Tibial artery (tissue), 4 donors: ENCODE measurements around the gene MUC12.
"Not testable (repeated sequence)": the region's sequence is repeated elsewhere in the genome, so short reads cannot be mapped to it uniquely, and the experiment has no call there.

Experiments used
- DNase-seq, 2 donors: peaks; one replicate each; pipeline ENCODE4 v3.0.0-alpha.2; 2019
- H3K27ac ChIP-seq, 2 donors: fragments of 200-600 bp; sonication (generic) in 1 of 2; 1 replicate in 1 of 2; 2 replicates in 1 of 2; pipeline ENCODE4 v1.5.1; 2018 to 2019; ENCODE audit warnings: mild to moderate bottlenecking in 1 of 2
- H3K27me3 ChIP-seq, 2 donors: fragments of 200-600 bp; sonication (generic) in 1 of 2; one replicate each; pipeline versions ENCODE4 v1.5.1 to v1.6.0; 2016 to 2019
- H3K36me3 ChIP-seq, 3 donors: fragments of 200-600 bp; sonication (generic) in 2 of 3; one replicate each; pipeline ENCODE4 v1.5.1; 2016 to 2019; ENCODE audit warnings: mild to moderate bottlenecking in 2 of 3
- H3K4me1 ChIP-seq, 4 donors: fragments of 200-600 bp; sonication (generic) in 2 of 4; 1 replicate in 3 of 4; 2 replicates in 1 of 4; pipeline ENCODE4 v1.5.1; 2016 to 2019
- H3K4me3 ChIP-seq, 2 donors: fragments of 200-600 bp; sonication (generic) in 1 of 2; 1 replicate in 1 of 2; 2 replicates in 1 of 2; pipeline ENCODE4 v1.5.1; 2018 to 2019; ENCODE audit warnings: mild to moderate bottlenecking in 2 of 2
- H3K9me3 ChIP-seq, 3 donors: fragments of 200-600 bp; sonication (generic) in 1 of 3; one replicate each; pipeline ENCODE4 v1.5.1; 2016 to 2019
- CTCF ChIP-seq, 2 experiments: fragments of 200-600 bp in 1 of 2; fragments of 450-650 bp in 1 of 2; IDR thresholded peaks; one replicate each; pipeline ENCODE4 v1.5.1; 2017 to 2019; ENCODE audit warnings: antibody characterized with exemption in 2 of 2, mild to moderate bottlenecking in 1 of 2, moderate library complexity in 1 of 2
- intact Hi-C: fragments of 100-400 bp; cut with DNase I; formaldehyde crosslinking; loops from one replicate; pipeline ENCODE4 v1.15.0; 2023; ENCODE audit warnings: low total_unique reads

MUC12 gene

GRCh38 chr7:100974021-100974420, 4.7 kb downstream of the MUC12 start:
- Histone ChIP-seq H3K4me3 (no peak overlapping the region), H3K9me3 (peaks cover 0 to 4% (median 0%) of the 10 kb centered on the region in 3 donors), H3K4me1 (no peaks in the 10 kb centered on the region), H3K27me3 (peaks cover 0 to 29% of the 10 kb centered on the region in 2 donors), H3K27ac (no peak overlapping the region), H3K36me3 (no peaks in the 10 kb centered on the region)
- no peak for TF ChIP-seq CTCF (IDR thresholded peaks at IDR 0.05)
- intact Hi-C loops: no loop called here
- no peak for DNase-seq

GRCh38 chr7:100975371-100975821, 6.0 kb downstream of the MUC12 start:
- no peaks in the 10 kb centered on the region for H3K4me1 ChIP-seq
- intact Hi-C loops: no loop called here
- peaks cover 0 to 4% (median 0%) of the 10 kb centered on the region in 3 donors for H3K9me3 ChIP-seq
- peaks cover 0 to 19% of the 10 kb centered on the region in 2 donors for H3K27me3 ChIP-seq
- H3K36me3 ChIP-seq: no peaks in the 10 kb centered on the region
- TF ChIP-seq CTCF (IDR thresholded peaks at IDR 0.05): no peak
- H3K4me3 ChIP-seq: no peak overlapping the region
- no peak overlapping the region for H3K27ac ChIP-seq
- DNase-seq: no peak

- intact Hi-C loops: no loop called here
- Histone ChIP-seq H3K4me3 (no peak overlapping the region), H3K9me3 (peaks cover 0 to 4% (median 0%) of the 10 kb centered on the region in 3 donors), H3K27ac (no peak overlapping the region), H3K4me1 (no peaks in the 10 kb centered on the region), H3K27me3 (no peaks in the 10 kb centered on the region), H3K36me3 (no peaks in the 10 kb centered on the region)
- no peak for TF ChIP-seq CTCF (IDR thresholded peaks at IDR 0.05)
- DNase-seq: no peak
Measured at GRCh38 chr7:100978300-100978699, 8.9 kb downstream of the MUC12 start.

- no peak overlapping the region for H3K4me3 ChIP-seq
- no peak overlapping the region for H3K27ac ChIP-seq
- no peaks in the 10 kb centered on the region for H3K9me3 ChIP-seq
- H3K27me3 ChIP-seq: no peaks in the 10 kb centered on the region
- no peak for TF ChIP-seq CTCF (IDR thresholded peaks at IDR 0.05)
- no peaks in the 10 kb centered on the region for H3K4me1 ChIP-seq
- H3K36me3 ChIP-seq: no peaks in the 10 kb centered on the region
- no peak for DNase-seq
- intact Hi-C loops: no loop called here
Measured at GRCh38 chr7:100983451-100984187, 14.3 kb downstream of the MUC12 start.

- not testable (repeated sequence) for H3K27ac ChIP-seq
Measured at GRCh38 chr7:100984241-100984918, 15.0 kb downstream of the MUC12 start.

GRCh38 chr7:100985033-100985797, 15.8 kb downstream of the MUC12 start:
- H3K27ac ChIP-seq, intact Hi-C loops, H3K4me3 ChIP-seq, DNase-seq, H3K27me3 ChIP-seq, H3K9me3 ChIP-seq, H3K36me3 ChIP-seq, H3K4me1 ChIP-seq: not testable (repeated sequence)

More at GRCh38 chr7:100984241-100984918, 15.0 kb downstream of the MUC12 start:
- intact Hi-C loops, DNase-seq, H3K4me3 ChIP-seq, H3K36me3 ChIP-seq, H3K4me1 ChIP-seq, H3K9me3 ChIP-seq, H3K27me3 ChIP-seq: not testable (repeated sequence)
